GM21619 (cell line): Measurements from ENCODE around the gene ZHX3.
"Not testable (repeated sequence)": the region's sequence is repeated elsewhere in the genome, so short reads cannot be mapped to it uniquely, and the experiment has no call there.

Experiments used
- ATAC-seq: cut with Tn5 transposase; IDR thresholded peaks from one replicate; pipeline ENCODE4 v1.9.1; 2021; ENCODE audit not compliant: unreplicated experiment

Gene ZHX3

GRCh38 chr20:41261790-41262717, 55.5 kb downstream of the ZHX3 start:
- ATAC-seq: no peak

DNA sequence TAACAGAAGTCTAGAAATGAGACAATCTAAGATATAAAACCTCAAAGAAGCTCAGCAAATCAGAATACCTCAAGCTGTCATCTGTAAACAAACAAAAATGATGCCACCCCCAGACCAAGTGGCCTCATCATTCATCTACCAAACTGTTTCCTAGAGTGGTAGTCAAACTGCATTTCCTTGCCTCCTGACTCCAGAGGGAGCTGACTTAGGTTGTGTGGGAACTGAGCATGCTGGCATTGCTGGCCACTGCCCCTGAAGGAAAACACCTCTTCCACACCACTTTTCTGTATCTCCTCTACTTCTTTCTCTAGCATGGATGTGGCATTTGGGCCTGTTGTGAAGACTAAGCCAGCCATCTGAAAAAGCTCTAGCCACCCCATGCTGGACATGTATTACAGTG, 56.3 kb downstream of the ZHX3 start:
- ATAC-seq: no peak

GRCh38 chr20:41260734-41261220, 56.8 kb downstream of the ZHX3 start:
- ATAC-seq: no peak

GRCh38 chr20:41259309-41259708, 58.2 kb downstream of the ZHX3 start:
- no peak for ATAC-seq

DNA sequence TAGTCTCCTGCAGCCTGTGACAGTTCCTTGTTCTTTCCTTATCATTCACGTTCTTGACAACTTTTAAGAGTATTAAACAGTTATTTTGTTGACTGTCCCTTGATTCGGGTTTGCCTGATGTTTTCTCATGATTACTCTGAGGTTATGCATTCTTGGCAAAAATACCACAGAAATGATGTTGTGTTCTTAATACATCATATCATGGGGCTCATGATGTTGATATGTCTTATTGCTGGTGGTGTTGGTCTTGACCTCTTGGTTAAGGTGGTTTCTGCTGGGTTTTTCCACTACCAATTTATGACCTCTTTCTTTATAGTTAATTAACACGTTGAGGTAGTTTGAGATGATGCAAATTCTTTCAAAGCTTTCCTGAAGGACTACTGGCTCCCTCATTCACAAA, 59.1 kb downstream of the ZHX3 start:
- no peak for ATAC-seq

DNA sequence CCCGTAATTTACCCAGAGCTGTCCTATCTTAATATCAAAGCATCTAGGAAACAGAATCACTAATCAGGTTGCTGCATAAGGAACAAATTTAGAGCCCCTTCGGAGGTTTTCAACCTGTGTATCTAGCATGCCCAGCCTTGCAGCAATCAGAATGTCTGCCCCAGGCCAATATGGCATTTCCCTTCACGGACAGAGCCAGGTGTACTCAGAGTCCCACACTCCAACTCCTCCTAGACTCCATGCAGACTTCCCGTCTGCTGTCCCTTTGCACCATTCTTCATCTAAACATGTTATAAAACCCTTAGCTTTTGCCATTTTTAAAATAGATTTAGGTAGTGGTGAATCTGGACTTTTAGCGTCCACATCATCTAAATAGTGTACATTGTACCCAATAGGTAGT, 61.0 kb downstream of the ZHX3 start:
- ATAC-seq: no peak

DNA sequence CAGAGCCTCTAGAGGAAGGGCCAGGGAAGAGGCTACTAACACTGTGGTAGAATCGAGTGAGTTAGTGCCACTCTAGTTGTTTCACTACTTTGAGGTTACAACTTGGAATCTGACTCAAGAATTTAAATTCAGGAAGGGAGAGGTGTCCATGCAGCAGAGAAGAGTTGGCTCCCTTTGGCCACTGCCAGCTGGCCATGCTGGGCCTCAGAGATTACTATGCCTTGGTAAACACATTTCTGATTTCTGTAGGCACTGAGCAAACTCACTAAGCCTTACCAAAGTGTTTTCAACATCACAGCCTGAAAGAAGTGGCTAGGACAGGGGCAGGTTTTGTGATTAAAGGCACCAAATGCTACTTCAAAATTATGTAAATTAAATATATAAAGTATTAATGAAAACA, 61.9 kb downstream of the ZHX3 start:
- ATAC-seq: no peak

GRCh38 chr20:41249411-41250281, 67.9 kb downstream of the ZHX3 start:
- ATAC-seq: peak; percentile 68

GRCh38 chr20:41248368-41249024, 69.0 kb downstream of the ZHX3 start:
- ATAC-seq: no peak

DNA sequence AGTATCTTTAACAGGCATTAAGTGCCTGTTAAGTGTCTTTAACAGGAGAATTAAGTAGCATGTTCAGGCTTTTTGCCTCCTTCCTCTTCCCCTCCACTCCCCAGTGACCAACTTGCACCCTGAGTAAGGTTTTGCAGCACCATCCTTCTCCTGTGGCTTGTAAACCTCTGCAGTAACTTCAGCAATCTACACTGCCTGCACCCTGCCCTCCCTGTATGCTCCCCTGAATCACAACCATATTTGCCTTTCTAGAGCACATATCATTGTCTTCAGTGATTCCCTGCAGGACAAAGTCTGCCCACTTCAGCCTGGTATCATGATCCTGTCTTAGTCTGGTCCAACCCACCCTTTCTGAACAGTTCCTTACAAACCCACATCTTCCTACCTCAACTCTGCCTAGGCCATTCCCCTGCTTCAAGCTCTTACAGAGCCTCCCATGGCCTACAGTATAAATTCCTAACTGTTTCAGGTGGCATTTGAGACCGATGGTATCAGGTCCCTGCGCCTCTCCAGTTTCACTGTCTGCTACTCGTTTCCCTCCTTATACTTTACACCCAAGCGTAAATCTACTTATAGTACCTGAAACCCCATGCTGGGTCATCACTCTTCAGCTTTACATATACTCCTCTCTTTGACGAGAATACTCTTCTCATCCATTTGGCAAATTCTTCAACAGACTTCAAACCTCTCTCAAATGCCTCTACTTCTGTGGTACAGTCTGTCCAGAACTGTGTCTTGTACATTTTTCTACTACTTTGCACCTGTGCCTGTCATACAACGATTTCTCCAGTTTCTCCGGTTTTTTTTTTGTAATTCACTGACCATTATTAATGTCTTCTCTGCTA, 69.8 kb downstream of the ZHX3 start:
- no peak for ATAC-seq

GRCh38 chr20:41245086-41245707, 72.3 kb downstream of the ZHX3 start:
- no peak for ATAC-seq

DNA sequence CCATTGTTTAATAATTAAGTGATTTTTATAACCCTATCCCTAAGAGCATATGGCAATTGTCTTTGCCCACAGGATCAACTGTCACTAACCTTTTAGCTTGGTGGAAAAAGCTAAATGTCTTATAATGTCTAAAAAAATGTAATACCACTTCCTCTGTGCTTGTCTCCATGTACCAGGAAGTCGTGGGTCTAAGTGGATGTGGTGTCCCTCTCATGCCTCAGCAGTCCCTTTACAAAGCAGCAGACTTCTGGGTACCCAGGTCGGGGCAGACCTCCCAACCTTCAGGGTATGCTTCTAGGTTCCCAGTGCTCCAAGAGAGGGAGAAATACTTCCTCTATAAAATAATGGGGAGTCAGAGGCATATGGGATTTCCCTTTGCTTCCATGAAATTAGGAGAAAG, 74.7 kb downstream of the ZHX3 start:
- ATAC-seq: no peak

DNA sequence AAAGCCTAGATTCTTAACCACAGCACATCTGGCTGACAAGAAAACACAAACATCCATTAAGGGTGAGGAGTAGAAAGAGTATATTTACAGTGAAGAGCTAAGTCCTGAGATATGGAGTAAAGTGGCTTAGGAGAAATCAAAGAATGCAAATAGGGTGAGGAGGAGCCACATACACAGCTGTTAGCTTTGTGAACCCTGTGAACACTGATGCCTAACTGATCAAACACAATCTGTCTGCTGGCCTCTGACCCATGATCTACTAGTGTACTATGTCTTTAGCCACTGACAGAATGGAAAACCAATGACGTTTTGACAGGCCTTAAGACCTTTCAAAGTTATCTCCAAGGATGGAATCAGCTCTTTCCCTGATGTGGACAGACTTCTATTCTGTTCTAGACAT, 75.2 kb downstream of the ZHX3 start:
- ATAC-seq: no peak

DNA sequence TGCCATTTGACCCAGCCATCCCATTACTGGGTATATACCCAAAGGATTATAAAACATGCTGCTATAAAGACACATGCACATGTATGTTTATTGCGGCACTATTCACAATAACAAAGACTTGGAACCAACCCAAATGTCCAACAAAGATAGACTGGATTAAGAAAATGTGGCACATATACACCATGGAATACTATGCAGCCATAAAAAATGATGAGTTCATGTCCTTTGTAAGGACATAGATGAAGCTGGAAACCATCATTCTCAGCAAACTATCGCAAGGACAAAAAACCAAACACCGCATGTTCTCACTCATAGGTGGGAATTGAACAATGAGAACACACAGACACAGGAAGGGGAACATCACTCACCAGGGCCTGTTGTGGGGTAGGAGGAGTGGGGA, 80.3 kb downstream of the ZHX3 start:
- not testable (repeated sequence) for ATAC-seq

- ATAC-seq: not testable (repeated sequence)
Observed at GRCh38 chr20:41236818-41237217, 80.7 kb downstream of the ZHX3 start.

DNA sequence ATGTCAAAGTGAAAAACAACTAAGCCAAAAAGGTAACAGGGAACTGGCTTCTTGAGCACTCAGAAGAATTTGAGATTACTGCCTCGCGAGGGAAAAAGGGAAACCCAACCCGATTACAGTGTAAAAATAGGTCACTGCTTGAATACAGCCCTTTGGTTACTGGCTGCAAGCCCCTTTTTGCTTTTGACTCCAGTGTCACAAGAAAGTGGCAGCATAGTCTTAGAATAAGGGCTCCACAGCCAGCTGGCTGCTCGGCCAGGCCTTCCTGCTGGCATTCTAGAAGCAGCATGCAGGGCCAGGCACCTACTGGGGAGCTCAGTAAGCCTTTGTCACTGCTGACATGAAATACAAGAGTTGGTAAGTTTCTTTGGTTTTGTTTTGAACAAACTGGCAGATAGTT, 83.0 kb downstream of the ZHX3 start:
- no peak for ATAC-seq

DNA sequence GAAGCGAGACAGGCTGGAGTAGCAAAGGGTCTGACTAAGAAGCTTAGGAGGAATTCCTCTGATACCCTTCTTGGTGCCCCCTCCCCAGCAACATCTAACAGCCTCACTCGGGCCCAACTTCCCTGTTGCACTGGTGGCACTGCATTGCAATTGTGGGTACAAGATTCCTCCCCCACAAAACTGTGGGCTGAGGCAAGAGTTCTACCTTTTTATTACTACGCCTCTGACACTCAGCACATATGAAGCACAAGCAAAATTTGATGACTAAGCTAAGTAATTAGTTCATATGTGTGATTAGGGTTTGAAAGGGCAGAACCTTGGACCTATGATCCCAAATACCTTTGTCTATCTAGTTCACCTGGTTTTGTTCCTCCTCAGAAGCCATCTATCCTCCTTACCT, 83.5 kb downstream of the ZHX3 start:
- ATAC-seq: no peak

DNA sequence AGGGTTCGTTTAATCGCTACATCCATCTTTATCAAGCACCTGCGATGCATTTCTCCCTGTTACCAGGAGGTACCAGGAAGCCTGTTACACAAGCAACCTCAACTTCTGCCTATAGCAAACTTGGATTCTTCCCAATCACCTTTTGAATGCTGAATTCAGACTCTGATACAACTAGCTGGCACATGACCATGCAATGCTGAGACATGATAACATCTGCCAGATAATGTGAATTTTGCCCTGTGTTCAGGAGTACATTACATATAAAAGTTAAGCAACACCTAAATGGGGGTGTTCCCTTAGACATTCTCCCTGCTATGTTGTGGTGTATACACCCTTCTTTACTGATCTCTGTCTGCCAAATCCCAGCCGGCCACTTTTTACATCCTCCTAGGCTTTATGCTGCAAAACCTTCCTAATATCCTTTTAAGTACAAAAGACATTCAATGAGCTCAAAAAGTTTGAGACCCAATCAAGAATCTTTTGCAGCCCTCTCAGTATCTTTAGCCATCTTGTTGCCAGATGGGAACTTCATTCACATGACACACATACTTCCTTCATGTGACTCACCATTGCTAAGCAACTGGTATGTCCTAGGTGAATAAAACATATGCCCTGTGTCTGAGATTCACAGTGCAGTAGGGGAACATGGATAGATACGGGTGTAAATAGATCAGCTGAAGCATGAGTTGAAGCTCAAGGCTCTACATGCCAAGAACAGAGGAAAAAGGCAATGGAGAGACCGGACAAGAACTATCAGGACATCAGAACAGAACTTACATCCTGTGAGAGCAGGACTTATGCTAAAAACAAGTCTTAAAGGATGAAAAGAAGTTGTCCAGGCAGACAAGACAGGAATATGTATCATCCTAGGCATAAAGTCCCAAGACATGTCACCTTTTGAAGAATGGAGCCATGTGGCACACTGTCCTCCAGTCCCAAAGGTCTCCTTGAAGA, 84.3 kb downstream of the ZHX3 start:
- no peak for ATAC-seq

- ATAC-seq: no peak
Observed at GRCh38 chr20:41231136-41231535, 86.4 kb downstream of the ZHX3 start.
